Activated effector memory CD4-positive, alpha-beta T cell treated with Interleukin-2 at 50 U/mL for 16 hours (primary cell): Measurements from ENCODE around the gene INSC.

ENCODE experiments used
- DNase-seq: peaks from one replicate; pipeline ENCODE4 v3.0.0-alpha.2; 2020

Gene INSC

GRCh38 chr11:15109602-15110001 lies 5.1 kb upstream of the INSC start:
- no peak for DNase-seq

GRCh38 chr11:15111215-15111614 lies 3.5 kb upstream of the INSC start:
- no peak for DNase-seq

DNA sequence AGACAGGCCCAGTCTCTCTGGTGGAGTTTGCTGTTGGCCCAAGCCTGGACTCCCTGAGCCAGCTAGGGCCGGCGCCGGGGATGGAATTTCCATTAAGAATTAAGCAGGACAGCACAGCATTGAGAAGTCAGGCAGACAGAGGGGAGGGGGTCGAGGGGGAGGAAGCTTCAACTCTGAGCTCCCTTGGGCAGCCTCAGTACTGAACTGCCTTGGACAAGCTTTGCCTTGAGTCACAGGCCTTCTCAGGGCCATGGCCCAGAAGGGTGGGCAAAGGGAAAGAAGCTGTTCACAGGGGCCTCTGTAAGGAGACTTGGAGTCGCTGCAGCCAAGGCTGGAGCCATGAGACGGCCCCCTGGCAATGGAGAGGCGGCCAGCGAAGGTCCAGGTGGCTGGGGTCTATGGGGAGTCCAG lies 2.6 kb upstream of the INSC start:
- DNase-seq, result no peak

DNA sequence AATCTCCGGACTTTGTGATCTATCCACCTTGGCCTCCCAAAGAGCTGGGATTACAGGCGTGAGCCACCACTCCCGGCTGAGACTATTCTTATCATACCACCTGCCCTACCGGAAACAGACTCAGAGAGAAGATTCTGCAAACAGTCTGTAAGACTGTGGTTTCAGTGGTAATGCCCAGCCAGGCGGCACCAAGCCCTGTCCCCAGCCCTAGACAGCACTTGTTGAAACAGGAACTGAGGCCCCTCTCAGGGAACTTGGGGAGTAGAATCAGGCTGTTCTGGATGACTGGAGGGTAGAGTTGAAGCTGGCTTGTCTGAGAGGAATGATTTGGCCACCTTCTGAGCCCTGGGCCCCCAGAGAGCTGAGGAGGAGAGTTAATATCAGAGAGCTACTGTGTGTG lies 1.3 kb upstream of the INSC start:
- DNase-seq, result no peak

DNA sequence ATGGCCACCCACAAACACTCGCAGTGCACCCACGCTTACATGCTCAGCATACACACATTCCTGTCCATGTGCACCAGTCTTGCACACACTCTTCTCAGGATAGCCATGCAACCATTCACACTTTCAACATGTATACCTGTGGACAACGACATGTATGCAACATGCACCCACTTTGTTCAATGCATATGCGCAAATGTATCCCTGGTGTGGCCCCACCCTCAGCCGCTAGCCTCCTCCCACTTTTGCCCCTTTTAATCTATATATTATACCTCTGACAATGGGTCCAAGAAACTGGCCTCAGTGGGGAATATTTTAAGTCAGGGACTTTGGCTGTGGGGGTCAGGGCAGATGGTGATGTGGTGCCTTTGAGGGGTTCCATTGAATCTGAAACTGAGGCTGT lies 963 bp downstream of the INSC start:
- DNase-seq, result no peak

GRCh38 chr11:15117751-15118150 lies 3.0 kb downstream of the INSC start:
- no peak for DNase-seq

DNA sequence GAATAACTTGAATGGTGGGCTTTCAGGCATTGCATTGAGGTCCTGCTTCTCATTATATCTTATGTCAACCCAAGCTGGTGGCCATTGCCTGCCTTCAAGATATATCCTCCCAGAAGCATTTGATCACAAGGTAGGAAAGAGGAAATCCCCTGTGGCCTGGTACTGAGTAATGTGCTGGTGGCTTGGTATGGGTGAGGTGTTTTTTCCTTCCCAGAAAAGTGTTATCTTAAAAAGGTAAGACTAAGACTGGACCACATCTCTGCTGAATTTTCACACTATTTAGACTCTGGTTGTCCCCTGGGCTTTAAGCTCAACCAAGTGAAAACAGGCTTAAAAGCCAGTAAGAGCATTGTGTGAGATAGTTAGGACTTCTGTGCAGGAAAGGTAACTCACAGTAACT lies 3.7 kb downstream of the INSC start:
- no peak for DNase-seq

DNA sequence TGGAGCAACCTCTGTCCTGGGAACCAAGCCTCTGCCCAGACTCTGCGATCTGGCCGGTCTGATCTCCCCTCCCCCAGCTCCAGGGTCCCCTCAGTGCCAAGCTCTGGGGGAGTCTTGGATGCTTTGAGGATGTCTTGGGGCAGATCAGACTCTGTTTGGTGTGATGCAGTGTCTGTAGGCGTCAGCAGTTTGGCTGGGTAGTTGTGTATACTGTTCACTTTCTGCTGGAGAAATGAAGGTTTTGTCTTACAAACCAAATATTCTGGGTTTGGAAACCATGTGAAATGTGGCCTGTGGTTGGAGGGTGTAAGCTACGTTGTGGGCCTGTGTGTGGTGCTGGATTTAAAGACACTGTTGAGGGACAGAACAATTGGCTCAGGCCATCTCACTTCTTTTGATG lies 4.6 kb downstream of the INSC start:
- DNase-seq, result no peak

DNA sequence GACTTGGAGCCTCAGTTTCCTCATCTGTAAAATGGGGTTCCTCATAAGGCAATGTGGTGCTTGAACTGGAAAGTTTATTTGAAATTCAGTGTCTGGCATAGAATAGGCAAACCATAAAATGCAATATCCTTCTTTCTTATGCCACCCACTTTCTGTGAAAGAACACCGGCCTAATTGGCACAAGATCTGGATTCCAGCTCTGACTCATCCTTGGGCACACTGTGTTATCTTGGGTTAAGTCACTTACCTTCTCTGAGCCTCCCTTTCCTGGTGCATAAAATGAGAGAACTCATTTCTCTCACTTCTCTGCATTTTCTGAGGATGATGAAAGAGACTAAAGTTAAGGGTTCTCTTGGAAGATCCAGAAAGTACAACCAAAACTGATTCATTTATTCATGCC lies 5.1 kb downstream of the INSC start:
- DNase-seq, result no peak

DNA sequence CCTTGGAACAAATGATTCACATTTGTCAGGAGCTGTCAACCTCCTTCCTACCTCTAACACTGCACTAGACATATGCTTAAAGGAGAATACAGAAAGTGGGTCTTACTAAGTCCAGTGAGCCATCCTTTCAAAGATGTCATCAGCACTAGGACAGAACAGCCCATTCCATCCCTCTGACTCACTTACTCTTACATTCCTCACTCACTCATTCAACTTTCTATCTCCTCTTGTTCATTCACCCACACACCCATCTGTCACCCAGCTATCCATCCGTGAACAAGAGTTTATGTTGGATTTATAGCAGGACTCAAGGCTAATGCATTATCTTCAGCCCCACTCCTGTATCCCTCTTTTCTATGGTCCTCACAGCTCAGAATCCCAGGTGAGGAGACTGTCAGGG lies 9.1 kb downstream of the INSC start:
- no peak for DNase-seq

- no peak for DNase-seq
Observed at GRCh38 chr11:15124528-15124927, 9.8 kb downstream of the INSC start.

DNA sequence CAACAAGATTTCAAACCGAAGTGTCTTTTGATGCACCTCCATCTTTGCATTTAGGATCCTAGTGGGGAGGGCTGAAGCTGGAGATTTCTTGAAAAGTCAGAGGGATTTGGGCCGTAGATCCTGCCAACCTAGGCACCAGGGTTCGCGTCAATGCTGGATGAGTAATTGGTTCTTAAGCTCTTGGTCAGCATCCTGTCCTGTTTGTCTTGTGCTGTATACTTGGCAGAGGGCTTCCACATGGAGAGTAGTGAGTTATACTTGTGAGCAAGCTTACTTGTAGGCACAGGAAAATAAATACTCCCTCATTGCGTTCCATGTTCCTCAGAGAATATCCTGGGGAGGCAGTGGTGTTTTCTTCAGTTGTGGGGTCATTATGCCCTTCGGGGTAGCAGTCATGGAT lies 12.6 kb downstream of the INSC start:
- no peak for DNase-seq

- no peak for DNase-seq
Observed at GRCh38 chr11:15128621-15129020, 13.9 kb downstream of the INSC start.

DNA sequence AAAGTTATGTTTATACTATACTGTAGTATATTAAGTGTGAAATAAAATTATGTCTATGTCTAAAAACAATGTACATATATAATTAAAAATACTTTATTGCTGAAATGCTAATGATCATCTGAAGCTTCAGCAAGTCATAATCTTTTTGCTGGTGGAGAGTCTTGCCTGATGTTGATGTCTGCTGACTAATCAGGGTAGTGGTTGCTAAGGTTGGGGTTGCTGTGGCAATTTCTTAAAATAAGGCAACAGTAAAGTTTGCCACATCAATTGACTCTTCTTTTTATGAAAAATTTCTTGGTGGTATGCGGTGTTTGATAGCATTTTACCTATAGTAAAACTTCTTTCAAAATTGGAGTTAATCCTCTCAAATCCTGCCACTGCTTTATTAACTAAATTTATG lies 21.4 kb downstream of the INSC start:
- DNase-seq, result no peak

GRCh38 chr11:15139096-15139770 lies 24.5 kb downstream of the INSC start:
- no peak for DNase-seq

GRCh38 chr11:15139958-15140659 lies 25.4 kb downstream of the INSC start:
- no peak for DNase-seq

DNA sequence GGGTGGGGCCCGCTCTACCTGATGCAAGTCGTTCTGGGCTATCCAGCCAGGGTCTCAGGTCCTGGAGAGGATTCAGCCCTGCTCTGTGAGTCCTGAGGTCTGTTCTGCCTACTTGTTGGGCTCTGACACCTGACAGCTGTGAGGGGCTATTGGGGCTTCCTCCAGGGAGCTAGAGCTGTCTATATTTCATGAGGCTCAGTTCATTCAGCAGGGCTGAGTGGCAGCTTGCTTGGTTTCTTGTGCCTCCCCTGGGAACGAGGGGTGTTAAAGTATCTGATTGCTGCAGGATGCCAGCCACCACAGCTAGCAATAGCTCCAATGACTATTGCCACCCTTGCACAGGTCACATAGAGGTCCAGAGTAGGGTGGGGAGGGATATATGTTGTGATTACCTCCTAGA lies 26.7 kb downstream of the INSC start:
- DNase-seq, result no peak

DNA sequence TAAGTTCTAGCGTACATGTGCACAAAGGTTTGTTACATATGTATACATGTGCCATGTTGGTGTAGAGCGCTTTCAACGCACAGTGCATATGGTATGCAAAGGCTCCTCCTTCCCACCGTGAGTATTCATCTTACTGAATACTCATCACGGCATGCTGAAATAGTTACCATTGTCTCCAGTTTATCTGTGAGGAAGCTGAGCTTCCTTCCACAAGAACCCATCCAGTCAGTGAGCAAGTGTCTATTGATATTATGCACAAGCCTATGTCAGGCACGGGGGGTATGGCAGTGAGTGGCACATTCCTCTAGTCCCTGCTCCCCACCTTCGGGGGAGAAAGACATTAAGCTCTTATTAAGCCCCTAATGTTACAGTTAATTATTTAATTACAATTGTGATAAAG lies 28.1 kb downstream of the INSC start:
- DNase-seq, result no peak

DNA sequence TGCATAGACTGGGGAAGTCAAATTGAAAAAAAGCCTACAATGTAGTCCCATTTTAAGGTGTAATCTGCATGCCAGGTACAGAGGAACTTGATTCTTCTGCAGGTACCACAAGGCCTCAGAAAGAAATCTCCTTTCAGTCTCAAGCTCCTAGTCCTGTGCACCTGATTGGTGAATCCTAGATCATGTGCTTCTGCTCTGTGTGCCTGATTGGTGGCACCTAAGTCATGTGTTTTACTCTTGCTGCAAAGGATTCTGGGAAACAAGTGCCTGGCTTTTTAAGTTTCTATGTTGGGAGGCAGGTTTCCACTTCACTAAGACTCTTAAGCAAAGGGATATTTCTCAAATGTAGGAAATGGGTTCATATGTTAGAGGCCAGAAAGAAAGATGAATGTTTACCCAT lies 29.1 kb downstream of the INSC start:
- DNase-seq, result no peak

DNA sequence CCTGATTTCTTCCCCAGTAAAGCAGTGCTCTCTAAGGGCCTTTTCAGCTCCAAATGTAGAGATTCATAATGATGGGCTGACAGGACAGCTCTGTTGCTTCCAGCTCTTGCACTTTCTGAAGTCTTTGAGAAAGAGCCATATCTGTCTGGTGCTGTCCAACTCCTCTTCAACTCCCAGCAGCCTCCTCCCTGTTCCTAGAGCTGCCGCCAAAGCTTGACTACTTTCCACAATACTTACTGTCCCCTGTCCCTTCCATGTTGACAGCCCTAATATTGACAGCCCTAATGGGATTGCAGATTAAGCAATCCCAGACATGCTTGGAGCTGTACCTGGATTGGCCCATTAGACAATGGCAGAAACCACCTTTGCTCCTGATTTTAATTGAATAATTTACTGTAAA lies 29.6 kb downstream of the INSC start:
- DNase-seq, result no peak

- DNase-seq, result no peak
Observed at GRCh38 chr11:15145151-15145550, 30.4 kb downstream of the INSC start.

GRCh38 chr11:15145615-15146014 lies 30.9 kb downstream of the INSC start:
- DNase-seq, result no peak

DNA sequence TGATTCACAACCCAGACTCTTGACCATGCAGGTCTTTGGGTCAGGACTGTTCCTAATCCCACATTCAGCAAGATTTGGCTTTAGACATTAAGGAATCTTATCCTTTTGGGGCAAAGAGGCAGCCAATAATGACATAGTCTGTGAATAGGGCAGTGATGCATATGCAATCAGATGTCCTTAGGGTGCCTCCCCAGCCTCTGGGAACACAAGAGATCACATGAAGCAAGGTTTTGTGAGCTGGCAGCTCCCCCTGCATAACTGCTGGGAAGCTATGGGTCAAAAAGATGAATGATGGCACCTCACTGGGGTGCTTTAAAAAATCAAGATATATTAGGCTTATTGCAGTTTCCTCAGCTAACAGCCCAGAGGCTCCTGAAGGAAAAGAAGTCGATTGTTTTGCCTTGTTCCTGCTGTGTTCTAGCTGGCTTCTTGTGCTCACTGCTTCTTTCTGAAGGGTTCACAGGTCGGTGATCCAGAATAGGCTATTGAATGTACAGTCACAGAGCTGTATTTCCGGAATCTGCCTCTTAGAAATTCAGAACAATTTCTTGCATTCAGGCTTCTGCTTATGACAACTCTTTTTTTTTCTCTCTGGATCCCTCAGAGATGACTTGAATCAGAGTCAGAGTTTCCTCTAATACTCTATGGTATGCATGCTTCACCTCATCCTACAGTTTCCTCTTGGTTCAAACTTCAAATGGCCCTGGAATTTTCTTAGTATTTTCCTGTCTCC lies 31.7 kb downstream of the INSC start:
- DNase-seq, result no peak

- DNase-seq, result no peak
Observed at GRCh38 chr11:15148169-15148568, 33.4 kb downstream of the INSC start.
